RWPE1 (cell line): ENCODE measurements around the gene AIG1.
"Not testable (repeated sequence)": the region's sequence is repeated elsewhere in the genome, so short reads cannot be mapped to it uniquely, and the experiment has no call there.

Experiments
- CTCF ChIA-PET: fragments of 350-600 bp; sonication (Branson Sonifier 250); formaldehyde crosslinking; extraction: SDS; loops from one replicate; lab custom pipeline; 2021; lab: Yijun Ruan, JAX
- POLR2A ChIA-PET: fragments of 400-600 bp; formaldehyde crosslinking; extraction: SDS; loops from one replicate; lab custom pipeline; 2020; ENCODE audit warnings: antibody characterized with exemption; ENCODE audit not compliant: low non-redundant PET; lab: Yijun Ruan, JAX
- DNase-seq: peaks from one replicate; pipeline ENCODE4 v3.0.0; 2012; ENCODE audit warnings: low spot score
- H3K27ac ChIP-seq: fragments of 450-650 bp; 2 replicates; pipeline ENCODE4 v1.5.1; 2017
- CTCF ChIP-seq: fragments of 450-650 bp; conservative IDR thresholded peaks from 2 replicates; pipeline ENCODE4 v1.5.1; 2017; ENCODE audit warnings: low read depth, mild to moderate bottlenecking

Gene AIG1

GRCh38 chr6:143245656-143246055 is 185.0 kb downstream of the AIG1 start:
- TF ChIP-seq CTCF, result no peak
- DNase-seq, result no peak
- ChIA-PET POLR2A (no interaction called here), CTCF (no interaction called here)
- no peak overlapping the region for H3K27ac ChIP-seq

- POLR2A ChIA-PET, H3K27ac ChIP-seq, CTCF ChIA-PET, DNase-seq: not testable (repeated sequence)
Observed at GRCh38 chr6:143246166-143246775, 185.6 kb downstream of the AIG1 start.

GRCh38 chr6:143247586-143247985 is 186.9 kb downstream of the AIG1 start:
- no peak for TF ChIP-seq CTCF
- ChIA-PET CTCF (no interaction called here), POLR2A (no interaction called here)
- no peak for DNase-seq
- H3K27ac ChIP-seq, result no peak overlapping the region

GRCh38 chr6:143248359-143248758 is 187.7 kb downstream of the AIG1 start:
- TF ChIP-seq CTCF, result no peak
- no peak overlapping the region for H3K27ac ChIP-seq
- no peak for DNase-seq
- ChIA-PET CTCF (no interaction called here), POLR2A (no interaction called here)

- H3K27ac ChIP-seq, result no peak overlapping the region
- DNase-seq, result no peak
- TF ChIP-seq CTCF, result no peak
- ChIA-PET POLR2A (no interaction called here), CTCF (interaction anchor here (0.6 kb wide), 1 partner anchor 27 kb away, joined by 3 read pairs; no protein-coding TSS in a partner anchor)
Observed at GRCh38 chr6:143251288-143251687, 190.6 kb downstream of the AIG1 start.

GRCh38 chr6:143252961-143253360 is 192.3 kb downstream of the AIG1 start:
- H3K27ac ChIP-seq, result no peak overlapping the region
- ChIA-PET CTCF (no interaction called here), POLR2A (no interaction called here)
- no peak for TF ChIP-seq CTCF
- no peak for DNase-seq

GRCh38 chr6:143253586-143253985 is 192.9 kb downstream of the AIG1 start:
- DNase-seq, result no peak
- TF ChIP-seq CTCF, result no peak
- no peak overlapping the region for H3K27ac ChIP-seq
- POLR2A ChIA-PET, result no interaction called here
- CTCF ChIA-PET, result no interaction called here
